Upper lobe of left lung (tissue), 4 donors: ENCODE measurements around the gene TMEM8B.

Experiments
- EP300 ChIP-seq, 4 donors: sonication (generic); formaldehyde crosslinking; IDR thresholded peaks; one replicate each; pipeline ENCODE4 v1.5.1; 2017; ENCODE audit warnings: antibody characterized with exemption in 4 of 4, control low read depth in 2 of 4
- POLR2A ChIP-seq, 4 donors: fragments of 450-650 bp; IDR thresholded peaks; one replicate each; pipeline ENCODE4 v1.5.1; 2016 to 2017; ENCODE audit warnings: antibody characterized with exemption in 4 of 4, mild to moderate bottlenecking in 2 of 4
- POLR2AphosphoS5 ChIP-seq, 2 donors: sonication (generic); formaldehyde crosslinking; IDR thresholded peaks; one replicate each; pipeline ENCODE4 v1.5.1; 2017; ENCODE audit warnings: antibody characterized with exemption in 2 of 2
- TF ChIP-seq, protein P1 (sequence below), 6 experiments: fragments of 450-650 bp in 4 of 6; fragments of 200-600 bp in 2 of 6; sonication (generic) in 2 of 6; IDR thresholded peaks; one replicate each; pipeline ENCODE4 v1.5.1; 2016 to 2019; ENCODE audit warnings: antibody characterized with exemption in 6 of 6

DNA sequence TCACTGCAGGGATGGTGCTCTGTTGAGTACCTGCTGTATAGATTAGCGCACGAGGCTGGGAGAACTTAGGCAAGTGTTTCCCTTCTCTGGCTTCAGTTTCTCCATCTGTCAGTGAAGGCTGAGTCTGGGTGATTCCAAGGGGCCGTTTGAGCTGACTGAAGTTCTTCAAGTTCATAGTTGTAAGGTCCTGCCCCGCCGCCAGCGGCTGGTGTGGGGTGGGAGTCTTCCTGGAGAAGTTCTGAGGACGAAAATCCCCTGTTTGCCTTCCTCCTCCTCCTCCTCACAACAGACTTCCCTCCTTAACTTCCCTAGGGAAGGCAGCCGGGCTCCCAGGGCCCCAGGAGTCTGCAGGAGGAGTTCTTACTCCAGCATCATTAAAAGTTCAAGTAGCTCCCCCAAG is 75.3 kb downstream of the TMEM8B start:
- TF ChIP-seq, protein P1, sequence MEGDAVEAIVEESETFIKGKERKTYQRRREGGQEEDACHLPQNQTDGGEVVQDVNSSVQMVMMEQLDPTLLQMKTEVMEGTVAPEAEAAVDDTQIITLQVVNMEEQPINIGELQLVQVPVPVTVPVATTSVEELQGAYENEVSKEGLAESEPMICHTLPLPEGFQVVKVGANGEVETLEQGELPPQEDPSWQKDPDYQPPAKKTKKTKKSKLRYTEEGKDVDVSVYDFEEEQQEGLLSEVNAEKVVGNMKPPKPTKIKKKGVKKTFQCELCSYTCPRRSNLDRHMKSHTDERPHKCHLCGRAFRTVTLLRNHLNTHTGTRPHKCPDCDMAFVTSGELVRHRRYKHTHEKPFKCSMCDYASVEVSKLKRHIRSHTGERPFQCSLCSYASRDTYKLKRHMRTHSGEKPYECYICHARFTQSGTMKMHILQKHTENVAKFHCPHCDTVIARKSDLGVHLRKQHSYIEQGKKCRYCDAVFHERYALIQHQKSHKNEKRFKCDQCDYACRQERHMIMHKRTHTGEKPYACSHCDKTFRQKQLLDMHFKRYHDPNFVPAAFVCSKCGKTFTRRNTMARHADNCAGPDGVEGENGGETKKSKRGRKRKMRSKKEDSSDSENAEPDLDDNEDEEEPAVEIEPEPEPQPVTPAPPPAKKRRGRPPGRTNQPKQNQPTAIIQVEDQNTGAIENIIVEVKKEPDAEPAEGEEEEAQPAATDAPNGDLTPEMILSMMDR (IDR thresholded peaks at IDR 0.05): no peak
- TF ChIP-seq POLR2AphosphoS5 (IDR thresholded peaks at IDR 0.05): no peak
- no peak for TF ChIP-seq POLR2A (IDR thresholded peaks at IDR 0.05)
- no peak for TF ChIP-seq EP300 (IDR thresholded peaks at IDR 0.05)
